Measurements from ENCODE around the gene CNPY4. TPM values are rescaled to one million over a fixed set of nuclear protein-coding genes. Genes with fewer than 3 reads are reported as not detected.
A peak's percentile ranks its signal among the peaks of the same experiment; 100 is the strongest.

Gene CNPY4
- total RNA-seq, 1 experiment from 2014 or later, result 10.4 TPM

DNA sequence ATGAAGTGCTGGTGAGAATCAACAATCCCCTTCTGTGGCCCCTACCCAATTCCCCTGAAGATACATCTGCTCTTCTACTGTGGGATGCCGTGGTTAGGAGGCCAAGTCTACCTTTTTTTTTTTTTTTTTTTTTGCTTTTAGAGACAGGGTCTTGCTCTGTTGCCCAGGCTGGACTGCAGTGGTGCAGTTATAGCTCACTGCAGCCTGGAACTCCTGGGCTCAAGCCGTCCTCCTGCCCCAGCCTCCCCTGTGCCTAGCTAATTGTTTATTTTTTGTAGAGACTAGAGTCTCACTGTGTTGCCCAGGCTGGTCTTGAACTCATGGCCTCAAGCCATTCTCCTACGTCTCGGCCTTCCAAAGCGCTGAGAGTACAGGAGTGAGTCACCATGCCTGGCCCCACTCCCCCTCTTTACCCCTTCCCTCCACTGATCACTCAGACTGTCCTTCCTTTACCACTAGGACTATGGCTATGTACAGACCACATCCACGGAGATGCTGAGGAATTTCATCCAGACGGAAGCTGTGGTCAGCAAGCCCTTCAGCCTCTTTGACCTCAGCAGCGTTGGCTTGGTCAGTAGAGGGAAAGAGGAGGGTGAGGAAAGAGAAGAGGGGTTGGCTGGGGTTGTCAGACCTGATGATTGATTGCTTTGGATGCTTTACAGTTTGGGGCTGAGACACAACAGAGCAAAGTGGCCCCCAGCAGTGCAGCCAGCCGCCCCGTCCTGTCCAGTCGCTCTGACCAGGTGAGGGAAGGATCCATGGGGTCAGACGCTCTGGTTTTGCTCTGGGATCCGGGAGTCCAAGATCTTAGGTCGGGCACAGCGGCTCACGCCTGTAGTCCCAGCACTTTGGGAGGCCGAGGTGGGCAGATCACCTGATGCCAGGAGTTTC lies 16.2 kb upstream of the CNPY4 start:
- no peak overlapping the region for H4K8ac ChIP-seq (replicated peaks; ENCODE audit: insufficient read length, low read depth, low read length)
- H3K4me1 ChIP-seq (ENCODE audit: insufficient read depth, low read length), result no peaks in the 10 kb centered on the region
- H4K20me1 ChIP-seq (ENCODE audit: control insufficient read depth, insufficient read depth, insufficient read length), result no peaks in the 10 kb centered on the region
- peaks cover 3% of the 10 kb centered on the region for H3K79me1 ChIP-seq (ENCODE audit: insufficient read depth, low read depth, low read length, poor library complexity, severe bottlenecking)
- no peak overlapping the region for H3K9ac ChIP-seq (ENCODE audit: extremely low read depth, insufficient read length, low read length)
- H2BK5ac ChIP-seq (ENCODE audit: insufficient read length, low read length), result no peak overlapping the region
- no peak overlapping the region for H2AK5ac ChIP-seq (ENCODE audit: insufficient read length, low read length)
- peaks cover 20 to 26% of the 10 kb centered on the region in 2 experiments for H3K4me1 Mint-ChIP-seq
- no peak overlapping the region for H3K23ac ChIP-seq (ENCODE audit: insufficient read length, low read depth, low read length)
- H3K4me2 ChIP-seq (ENCODE audit: insufficient read depth, insufficient read length, low read length), result peak overlapping the region; percentile 52
- no peak overlapping the region for H2BK15ac ChIP-seq (ENCODE audit: low read depth, low read length)
- no peak overlapping the region for H2BK120ac ChIP-seq (ENCODE audit: low read depth, low read length, poor library complexity, severe bottlenecking)
- no peak for DNase-seq
- no peaks in the 10 kb centered on the region; the same call in 1 of the 2 replicates for H3K27me3 Mint-ChIP-seq (ENCODE audit: low read depth)
- H2BK20ac ChIP-seq (ENCODE audit: low read depth, low read length, poor library complexity, severe bottlenecking), result no peak overlapping the region
- no peak overlapping the region for H3T11ph ChIP-seq (ENCODE audit: low read length)
- WGBS (ENCODE audit: extremely low coverage, insufficient read length, low lambda C conversion rate), result no CpG with 5 or more reads among the region's 17 CpGs
- H3K9me3 Mint-ChIP-seq, result peaks cover 0 to 3% of the 10 kb centered on the region in 2 experiments; a peak in 1 of 5 replicates
- peak overlapping the region in 2 of 3 experiments; percentile 37 to 93; a peak in 2 of 7 replicates for H3K27ac Mint-ChIP-seq
- peak overlapping the region; percentile 93 to 95 for H3K4me3 Mint-ChIP-seq
- no peak overlapping the region for H4K5ac ChIP-seq (ENCODE audit: insufficient read length, low read depth, low read length)
- H3K23me2 ChIP-seq (ENCODE audit: insufficient read length, low read depth, low read length, poor library complexity, severe bottlenecking), result no peaks in the 10 kb centered on the region
- no peak overlapping the region for H2BK12ac ChIP-seq (ENCODE audit: insufficient read length, low read depth, low read length)
- H3K56ac ChIP-seq (ENCODE audit: insufficient read length, low read depth, low read length), result no peak overlapping the region
- no peak overlapping the region for H4K91ac ChIP-seq (ENCODE audit: insufficient read length, low read depth, low read length)
- peaks cover 5% of the 10 kb centered on the region; the same call in 1 of the 2 replicates for H3K79me2 ChIP-seq (ENCODE audit: insufficient read depth, low read length)
- no peak overlapping the region for H3K14ac ChIP-seq (ENCODE audit: insufficient read depth, low read length)
- H3K27me3 ChIP-seq (ENCODE audit: insufficient read depth, low read length), result no peaks in the 10 kb centered on the region
- H3K18ac ChIP-seq (ENCODE audit: insufficient read length, low read depth, low read length), result no peak overlapping the region
- H3K4ac ChIP-seq (ENCODE audit: low read depth, low read length), result no peak overlapping the region
- TF ChIP-seq, protein P1, sequence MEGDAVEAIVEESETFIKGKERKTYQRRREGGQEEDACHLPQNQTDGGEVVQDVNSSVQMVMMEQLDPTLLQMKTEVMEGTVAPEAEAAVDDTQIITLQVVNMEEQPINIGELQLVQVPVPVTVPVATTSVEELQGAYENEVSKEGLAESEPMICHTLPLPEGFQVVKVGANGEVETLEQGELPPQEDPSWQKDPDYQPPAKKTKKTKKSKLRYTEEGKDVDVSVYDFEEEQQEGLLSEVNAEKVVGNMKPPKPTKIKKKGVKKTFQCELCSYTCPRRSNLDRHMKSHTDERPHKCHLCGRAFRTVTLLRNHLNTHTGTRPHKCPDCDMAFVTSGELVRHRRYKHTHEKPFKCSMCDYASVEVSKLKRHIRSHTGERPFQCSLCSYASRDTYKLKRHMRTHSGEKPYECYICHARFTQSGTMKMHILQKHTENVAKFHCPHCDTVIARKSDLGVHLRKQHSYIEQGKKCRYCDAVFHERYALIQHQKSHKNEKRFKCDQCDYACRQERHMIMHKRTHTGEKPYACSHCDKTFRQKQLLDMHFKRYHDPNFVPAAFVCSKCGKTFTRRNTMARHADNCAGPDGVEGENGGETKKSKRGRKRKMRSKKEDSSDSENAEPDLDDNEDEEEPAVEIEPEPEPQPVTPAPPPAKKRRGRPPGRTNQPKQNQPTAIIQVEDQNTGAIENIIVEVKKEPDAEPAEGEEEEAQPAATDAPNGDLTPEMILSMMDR (conservative IDR thresholded peaks at IDR 0.05), result no peak
- no peaks in the 10 kb centered on the region for H3K9me3 ChIP-seq (ENCODE audit: control insufficient read depth, low read depth, low read length)
- no peak overlapping the region for H2AFZ ChIP-seq (ENCODE audit: low read length)
- no peak overlapping the region for H3K27ac ChIP-seq (ENCODE audit: insufficient read length, low read depth, low read length)
- H3K36me3 Mint-ChIP-seq (ENCODE audit: insufficient read depth in 1 of 3, low read depth in 3 of 3), result peaks cover 48 to 72% (median 64%) of the 10 kb centered on the region in 3 experiments

Data from H9 (cell line).